Pulmonary artery endothelial cell (primary cell): ENCODE data around the gene CDC45. TPM values are rescaled to one million over a fixed set of nuclear protein-coding genes. Genes with fewer than 3 reads are reported as not detected.
"Not testable (repeated sequence)": the region's sequence is repeated elsewhere in the genome, so short reads cannot be mapped to it uniquely, and the experiment has no call there.

Experiments used
- DNase-seq: peaks from one replicate; pipeline ENCODE4 v3.0.0-alpha.2; 2011; ENCODE audit warnings: low read depth, low spot score
- total RNA-seq: library from RNA; depleted of rRNA; stranded (reverse); fragments of >200 nt; gene quantifications from 2 replicates; pipeline ENCODE4 v1.2.3, GENCODE V29; 2014

CDC45 gene
- total RNA-seq, 1 donor from 2014 or later = 30.7 TPM

GRCh38 chr22:19526702-19527111 is 47.0 kb downstream of the CDC45 start:
- DNase-seq = no peak

GRCh38 chr22:19527321-19527721 is 47.6 kb downstream of the CDC45 start:
- no peak for DNase-seq

- DNase-seq = no peak
These were observed 48.2 kb downstream of the CDC45 start for GRCh38 chr22:19527861-19528417.

- DNase-seq = no peak
These were observed 50.1 kb downstream of the CDC45 start for GRCh38 chr22:19529811-19530210.

- DNase-seq = no peak
These were observed 51.0 kb downstream of the CDC45 start for GRCh38 chr22:19530751-19531150.

- not testable (repeated sequence) for DNase-seq
These were observed 51.6 kb downstream of the CDC45 start for GRCh38 chr22:19531327-19531726.

- no peak for DNase-seq
These were observed 53.4 kb downstream of the CDC45 start for GRCh38 chr22:19533049-19533626.

GRCh38 chr22:19533857-19534256 is 54.1 kb downstream of the CDC45 start:
- no peak for DNase-seq

GRCh38 chr22:19535001-19535400 is 55.3 kb downstream of the CDC45 start:
- DNase-seq = no peak

GRCh38 chr22:19536564-19536963 is 56.8 kb downstream of the CDC45 start:
- DNase-seq = no peak

GRCh38 chr22:19537941-19538488 is 58.3 kb downstream of the CDC45 start:
- DNase-seq = no peak

- DNase-seq = no peak
These were observed 60.7 kb downstream of the CDC45 start for GRCh38 chr22:19540394-19540793.

GRCh38 chr22:19543970-19544708 is 64.4 kb downstream of the CDC45 start:
- no peak for DNase-seq

GRCh38 chr22:19545935-19546207 is 66.2 kb downstream of the CDC45 start:
- no peak for DNase-seq

- no peak for DNase-seq
These were observed 67.0 kb downstream of the CDC45 start for GRCh38 chr22:19546680-19547079.

GRCh38 chr22:19547620-19548019 is 67.9 kb downstream of the CDC45 start:
- no peak for DNase-seq

- DNase-seq = not testable (repeated sequence)
These were observed 68.7 kb downstream of the CDC45 start for GRCh38 chr22:19548427-19548826.

GRCh38 chr22:19548964-19549363 is 69.2 kb downstream of the CDC45 start:
- DNase-seq = no peak

GRCh38 chr22:19549428-19549827 is 69.7 kb downstream of the CDC45 start:
- no peak for DNase-seq

GRCh38 chr22:19550382-19550781 is 70.7 kb downstream of the CDC45 start:
- no peak for DNase-seq

- no peak for DNase-seq
These were observed 73.5 kb downstream of the CDC45 start for GRCh38 chr22:19553201-19553600.

GRCh38 chr22:19554834-19555404 is 75.2 kb downstream of the CDC45 start:
- no peak for DNase-seq

GRCh38 chr22:19555651-19556050 is 75.9 kb downstream of the CDC45 start:
- no peak for DNase-seq
